GM12878 (cell line): ENCODE data around the gene BCORL1. TPM values are rescaled to one million over a fixed set of nuclear protein-coding genes. Genes with fewer than 3 reads are reported as not detected.

Source experiments
- CHD4 ChIP-seq: fragments of 200-600 bp; sonication (generic); IDR thresholded peaks from 2 replicates; pipeline ENCODE4 v1.6.1; 2016; ENCODE audit warnings: mild to moderate bottlenecking
- NKRF ChIP-seq: fragments of 450-650 bp; conservative IDR thresholded peaks from 2 replicates; pipeline ENCODE4 v1.6.1; 2017; ENCODE audit warnings: mild to moderate bottlenecking, moderate library complexity
- ZNF687 ChIP-seq: fragments of 450-650 bp; IDR thresholded peaks from 2 replicates; pipeline ENCODE4 v1.6.1; 2017; ENCODE audit warnings: mild to moderate bottlenecking, moderate library complexity
- polyA plus RNA-seq, 11 experiments: library from polyadenylated mRNA; depleted of rRNA in 4 of 11; unstranded in 6 of 11; stranded (reverse) in 5 of 11; fragments of >200 nt; fragmentation: Nextera tagmentation in 4 of 11; fragmentation: Illumina TruSeq in 1 of 11; extraction: Ambion mirVana in 4 of 11; extraction: Trizol in 1 of 11; gene quantifications; 1 replicate in 1 of 11; 2 replicates in 10 of 11; pipeline versions ENCODE4 v1.2.1 to v1.2.3, GENCODE V29; 2011 to 2016; ENCODE audit warnings: inconsistent platforms in 2 of 11, missing spikeins in 2 of 11, low read depth in 1 of 11
- total RNA-seq, 4 experiments: library from RNA; depleted of rRNA in 3 of 4; stranded (reverse); fragments of >200 nt in 3 of 4; fragmentation: Illumina TruSeq in 1 of 4; extraction: Trizol in 1 of 4; gene quantifications; 2 replicates each; pipeline versions ENCODE4 v1.2.1 to v1.2.3, GENCODE V29; 2013 to 2021
- TF ChIP-seq, protein P1 (sequence below): fragments of 450-650 bp; formaldehyde crosslinking; IDR thresholded peaks from 2 replicates; pipeline ENCODE4 v1.4.0; 2022; ENCODE audit warnings: mild to moderate bottlenecking, moderate library complexity

Gene BCORL1
- total and polyA plus RNA-seq, 10 of the 15 experiments (the other 5 are each of a cell fraction or from before 2014, with no cell fraction given): 0.16 to 7.2 (median 0.94) TPM

GRCh38 chrX:129958083-129958465 is 24.4 kb upstream of the BCORL1 start (continued):
- TF ChIP-seq, protein P1, sequence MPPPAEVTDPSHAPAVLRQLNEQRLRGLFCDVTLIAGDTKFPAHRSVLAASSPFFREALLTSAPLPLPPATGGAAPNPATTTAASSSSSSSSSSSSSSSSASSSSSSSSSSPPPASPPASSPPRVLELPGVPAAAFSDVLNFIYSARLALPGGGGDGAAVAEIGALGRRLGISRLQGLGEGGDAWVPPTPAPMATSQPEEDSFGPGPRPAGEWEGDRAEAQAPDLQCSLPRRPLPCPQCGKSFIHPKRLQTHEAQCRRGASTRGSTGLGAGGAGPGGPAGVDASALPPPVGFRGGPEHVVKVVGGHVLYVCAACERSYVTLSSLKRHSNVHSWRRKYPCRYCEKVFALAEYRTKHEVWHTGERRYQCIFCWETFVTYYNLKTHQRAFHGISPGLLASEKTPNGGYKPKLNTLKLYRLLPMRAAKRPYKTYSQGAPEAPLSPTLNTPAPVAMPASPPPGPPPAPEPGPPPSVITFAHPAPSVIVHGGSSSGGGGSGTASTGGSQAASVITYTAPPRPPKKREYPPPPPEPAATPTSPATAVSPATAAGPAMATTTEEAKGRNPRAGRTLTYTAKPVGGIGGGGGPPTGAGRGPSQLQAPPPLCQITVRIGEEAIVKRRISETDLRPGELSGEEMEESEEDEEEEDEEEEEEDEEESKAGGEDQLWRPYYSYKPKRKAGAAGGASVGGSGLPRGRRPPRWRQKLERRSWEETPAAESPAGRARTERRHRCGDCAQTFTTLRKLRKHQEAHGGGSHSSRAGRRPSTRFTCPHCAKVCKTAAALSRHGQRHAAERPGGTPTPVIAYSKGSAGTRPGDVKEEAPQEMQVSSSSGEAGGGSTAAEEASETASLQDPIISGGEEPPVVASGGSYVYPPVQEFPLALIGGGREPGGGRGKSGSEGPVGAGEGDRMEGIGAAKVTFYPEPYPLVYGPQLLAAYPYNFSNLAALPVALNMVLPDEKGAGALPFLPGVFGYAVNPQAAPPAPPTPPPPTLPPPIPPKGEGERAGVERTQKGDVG (CRISPR knock-in tag): no peak
- TF ChIP-seq NKRF (no peak), CHD4 (no peak), ZNF687 (no peak)
- TF ChIP-seq, all 136 proteins: peak for 0
